ENCODE data around the gene TSEN2.

DNA sequence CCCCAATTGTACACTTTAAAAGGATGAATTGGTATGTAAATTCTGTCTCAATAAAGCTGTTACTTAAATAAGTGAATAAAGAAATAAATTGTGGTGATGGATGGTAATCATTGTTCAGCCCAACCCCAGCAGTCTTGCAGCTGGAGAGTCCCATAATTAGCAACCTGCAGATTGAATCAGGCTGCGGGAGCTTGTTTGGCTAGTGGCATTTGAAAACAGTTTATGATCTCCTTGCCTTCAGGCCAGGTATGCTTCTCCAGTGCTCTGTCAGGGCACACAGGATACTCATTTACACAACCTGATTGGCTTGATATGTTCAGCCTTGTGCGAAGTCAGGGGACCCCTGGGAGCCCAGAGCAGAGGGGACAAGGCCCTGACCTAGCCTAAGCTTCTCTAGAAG lies 16.5 kb upstream of the TSEN2 start:
- TF ChIP-seq, protein P1, sequence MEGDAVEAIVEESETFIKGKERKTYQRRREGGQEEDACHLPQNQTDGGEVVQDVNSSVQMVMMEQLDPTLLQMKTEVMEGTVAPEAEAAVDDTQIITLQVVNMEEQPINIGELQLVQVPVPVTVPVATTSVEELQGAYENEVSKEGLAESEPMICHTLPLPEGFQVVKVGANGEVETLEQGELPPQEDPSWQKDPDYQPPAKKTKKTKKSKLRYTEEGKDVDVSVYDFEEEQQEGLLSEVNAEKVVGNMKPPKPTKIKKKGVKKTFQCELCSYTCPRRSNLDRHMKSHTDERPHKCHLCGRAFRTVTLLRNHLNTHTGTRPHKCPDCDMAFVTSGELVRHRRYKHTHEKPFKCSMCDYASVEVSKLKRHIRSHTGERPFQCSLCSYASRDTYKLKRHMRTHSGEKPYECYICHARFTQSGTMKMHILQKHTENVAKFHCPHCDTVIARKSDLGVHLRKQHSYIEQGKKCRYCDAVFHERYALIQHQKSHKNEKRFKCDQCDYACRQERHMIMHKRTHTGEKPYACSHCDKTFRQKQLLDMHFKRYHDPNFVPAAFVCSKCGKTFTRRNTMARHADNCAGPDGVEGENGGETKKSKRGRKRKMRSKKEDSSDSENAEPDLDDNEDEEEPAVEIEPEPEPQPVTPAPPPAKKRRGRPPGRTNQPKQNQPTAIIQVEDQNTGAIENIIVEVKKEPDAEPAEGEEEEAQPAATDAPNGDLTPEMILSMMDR (IDR thresholded peaks at IDR 0.05), result no peak
- TF ChIP-seq POLR2A (IDR thresholded peaks at IDR 0.05), result no peak
